ENCODE data around the gene DGCR2. TPM values are rescaled to one million over a fixed set of nuclear protein-coding genes. Genes with fewer than 3 reads are reported as not detected.
"Not testable (repeated sequence)": the region's sequence is repeated elsewhere in the genome, so short reads cannot be mapped to it uniquely, and the experiment has no call there.

Gene DGCR2
- polyA plus RNA-seq, 3 donors = 13.4 to 32.6 (median 24.3) TPM

- WGBS, 3 donors = 41 to 48% (median 43%) methylated on average over 12 to 15 of the region's 21 CpGs
- H3K27ac ChIP-seq (ENCODE audit: low read depth, low read length) = not testable (repeated sequence)
These were observed 91.9 kb downstream of the DGCR2 start for GRCh38 chr22:19030226-19030888.

- not testable (repeated sequence) for H3K27ac ChIP-seq (ENCODE audit: low read depth, low read length)
- 3 to 5% (median 4%) methylated on average over 48 to 108 of the region's 125 CpGs for WGBS, 3 donors
These were observed 92.8 kb downstream of the DGCR2 start for GRCh38 chr22:19029113-19030103.

- WGBS, 3 donors = 54 to 64% (median 63%) methylated on average over 4 of the region's 5 CpGs
- not testable (repeated sequence) for H3K27ac ChIP-seq (ENCODE audit: low read depth, low read length)
These were observed 94.2 kb downstream of the DGCR2 start for GRCh38 chr22:19028060-19028455.

DNA sequence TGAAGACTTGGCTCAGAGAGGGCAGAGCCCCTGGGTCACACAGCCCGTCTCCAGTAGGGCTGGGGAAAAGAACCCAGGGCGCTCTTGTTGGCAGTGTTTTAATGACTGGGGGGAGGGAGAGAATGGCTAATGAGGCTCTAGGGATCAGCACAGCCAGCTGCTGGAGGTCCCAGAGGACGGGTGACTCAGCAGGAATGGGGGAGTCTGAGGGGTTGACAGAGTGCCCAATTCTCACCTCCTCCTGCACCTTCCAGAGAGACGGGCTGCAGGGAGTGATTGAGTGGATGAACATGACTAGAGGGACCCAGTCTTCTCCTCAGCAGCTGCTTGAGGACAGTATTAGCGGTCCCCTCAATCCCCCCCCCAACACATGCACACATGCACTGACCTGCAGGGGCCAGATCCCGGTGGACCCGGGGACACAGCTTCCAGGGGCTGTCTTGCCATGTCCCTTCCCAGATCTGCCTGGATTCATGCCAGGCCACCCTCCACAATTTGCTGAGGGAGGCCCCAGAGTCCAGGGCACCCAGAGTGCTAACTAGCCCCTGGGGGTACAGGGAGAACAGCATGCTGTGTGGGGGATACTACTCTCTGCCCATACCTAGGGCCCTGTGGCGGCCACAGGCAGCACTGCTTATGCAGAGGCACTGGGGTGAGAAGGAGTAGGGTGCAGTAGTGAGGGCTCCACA lies 94.7 kb downstream of the DGCR2 start:
- WGBS, 3 donors = 51 to 57% (median 55%) methylated on average over 5 to 8 of the region's 8 CpGs
- H3K27ac ChIP-seq (ENCODE audit: low read depth, low read length) = not testable (repeated sequence)

- H3K27ac ChIP-seq (ENCODE audit: low read depth, low read length) = not testable (repeated sequence)
- WGBS, 3 donors = 53 to 80% (median 68%) methylated on average over 1 to 3 of the region's 11 CpGs
These were observed 96.1 kb downstream of the DGCR2 start for GRCh38 chr22:19026080-19026479.

DNA sequence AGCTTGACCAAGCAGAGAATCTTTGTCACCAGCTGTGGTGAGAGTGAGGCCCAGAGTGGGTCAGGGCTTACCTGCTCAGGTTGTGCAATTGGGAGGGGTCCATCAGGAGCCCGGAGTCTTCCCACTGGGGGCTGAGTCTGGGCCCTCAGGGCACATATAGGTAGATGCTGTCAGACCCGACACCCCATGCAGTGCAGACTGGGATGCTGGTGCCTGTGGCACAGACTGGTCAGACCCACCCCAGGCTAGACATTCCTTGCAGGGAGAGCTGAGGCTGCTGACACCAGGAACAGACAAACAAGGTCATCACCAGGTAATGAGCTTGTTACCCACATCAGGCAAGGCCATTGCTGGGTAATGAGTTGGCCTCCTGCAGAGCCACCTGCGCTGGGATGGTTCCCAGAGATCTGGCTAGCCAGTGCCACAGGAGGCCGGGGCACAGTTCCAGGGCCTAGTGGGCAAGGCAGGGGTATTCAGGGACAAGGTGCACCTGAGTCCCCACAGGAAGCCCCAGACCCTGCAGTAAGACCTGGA lies 97.2 kb downstream of the DGCR2 start:
- not testable (repeated sequence) for H3K27ac ChIP-seq (ENCODE audit: low read depth, low read length)
- WGBS, 3 donors = 79 to 95% (median 84%) methylated on average over 3 to 4 of the region's 4 CpGs

DNA sequence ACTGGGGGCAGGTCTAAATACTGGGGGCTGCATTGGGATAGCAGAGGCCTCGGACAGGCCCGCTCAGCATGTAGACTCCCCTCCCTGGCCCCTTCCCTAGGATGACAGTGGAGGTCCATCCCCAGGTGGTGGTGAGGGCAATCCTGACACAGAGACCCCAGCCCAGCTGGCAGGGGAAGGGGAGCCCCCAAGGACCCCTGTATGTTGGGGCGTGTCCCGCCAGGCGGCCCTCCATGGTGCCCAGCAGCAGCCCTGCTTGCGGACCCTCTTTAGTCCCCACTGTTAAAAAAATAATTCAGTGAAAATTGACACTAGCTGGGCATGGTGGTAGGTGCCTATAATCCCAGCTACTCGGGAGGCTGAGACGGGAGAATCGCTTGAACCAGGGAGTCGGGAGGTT lies 98.3 kb downstream of the DGCR2 start:
- 83 to 90% (median 88%) methylated on average over 7 to 8 of the region's 10 CpGs for WGBS, 3 donors

DNA sequence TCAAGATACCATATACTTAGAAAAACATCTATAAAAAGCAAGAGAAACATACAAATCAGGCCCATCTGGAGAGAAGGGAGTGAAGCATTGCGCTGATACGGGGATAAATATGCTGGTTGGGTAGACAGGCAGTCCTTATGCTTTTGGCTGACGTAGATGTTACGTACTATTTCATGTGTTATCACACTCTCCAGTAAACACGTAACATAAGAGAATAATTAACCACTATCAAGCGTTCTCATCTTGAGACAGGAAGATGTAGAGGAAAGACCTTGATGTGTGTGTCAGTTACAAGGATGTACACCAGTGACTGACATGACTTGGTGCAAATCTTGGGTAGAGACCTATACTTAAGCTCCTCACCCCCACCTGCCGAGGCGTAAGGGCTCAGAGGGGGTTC lies 99.5 kb downstream of the DGCR2 start:
- 62 to 65% (median 65%) methylated on average over 8 of the region's 8 CpGs for WGBS, 3 donors
- no peak overlapping the region for H3K27ac ChIP-seq (ENCODE audit: low read depth, low read length)

More for the DNA sequence above, 98.3 kb downstream of the DGCR2 start:
- H3K27ac ChIP-seq (ENCODE audit: low read depth, low read length) = not testable (repeated sequence)

DNA sequence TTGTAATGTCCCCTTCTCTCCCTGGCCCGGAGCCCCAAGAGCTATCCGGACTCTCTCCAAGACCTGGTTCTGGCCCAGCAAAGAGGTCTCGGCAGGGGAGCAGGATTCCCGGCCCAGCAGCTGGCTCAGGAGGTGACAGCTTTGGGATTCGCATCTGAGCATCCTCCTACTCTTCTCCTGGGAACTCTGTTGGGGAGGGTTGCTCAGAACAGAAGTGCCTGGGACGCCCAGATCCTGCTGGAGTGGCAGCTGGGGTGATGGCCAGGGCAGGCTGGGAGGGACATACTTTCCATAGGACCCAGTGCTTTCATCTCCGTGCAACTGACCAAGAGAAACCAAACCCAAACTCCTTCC lies 102.6 kb downstream of the DGCR2 start:
- WGBS, 3 donors = 62 to 74% (median 65%) methylated on average over 7 of the region's 7 CpGs

DNA sequence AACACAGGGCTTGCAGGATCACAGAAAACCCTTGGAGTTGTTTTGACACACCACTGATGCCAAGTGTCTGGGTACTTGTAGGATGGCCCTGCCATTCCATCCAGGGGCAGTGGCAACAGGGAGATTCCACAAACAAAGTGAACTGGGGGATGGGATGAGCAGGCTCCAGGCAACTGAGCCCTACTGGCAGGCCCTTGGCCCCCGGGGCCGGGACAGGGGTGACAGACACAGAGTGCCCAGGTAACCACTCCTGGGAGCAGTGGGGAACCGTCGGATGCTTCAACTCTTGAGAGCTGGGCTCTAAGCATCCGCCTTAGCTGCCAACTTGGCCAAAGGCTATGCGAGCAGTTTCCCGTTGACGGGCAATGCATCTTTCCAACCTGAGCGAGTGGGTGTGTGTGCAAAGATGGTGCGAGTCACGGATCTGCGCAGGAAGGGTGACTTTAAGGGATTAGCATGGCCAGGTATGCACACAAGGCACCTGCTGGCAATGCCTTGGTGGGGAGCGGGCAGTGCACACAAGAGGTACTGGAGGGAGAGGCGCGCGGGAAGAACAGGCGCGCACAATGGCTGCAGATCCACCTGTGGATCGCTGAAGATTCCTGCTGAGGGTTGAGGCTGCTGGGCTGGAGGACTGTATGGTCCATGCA lies 103.1 kb downstream of the DGCR2 start:
- 90 to 95% (median 91%) methylated on average over 19 of the region's 19 CpGs for whole genome bisulfite sequencing, 3 donors
- H3K27ac ChIP-seq (ENCODE audit: low read depth, low read length) = no peak overlapping the region

More for the DNA sequence above, 102.6 kb downstream of the DGCR2 start:
- no peak overlapping the region for H3K27ac ChIP-seq (ENCODE audit: low read depth, low read length)

DNA sequence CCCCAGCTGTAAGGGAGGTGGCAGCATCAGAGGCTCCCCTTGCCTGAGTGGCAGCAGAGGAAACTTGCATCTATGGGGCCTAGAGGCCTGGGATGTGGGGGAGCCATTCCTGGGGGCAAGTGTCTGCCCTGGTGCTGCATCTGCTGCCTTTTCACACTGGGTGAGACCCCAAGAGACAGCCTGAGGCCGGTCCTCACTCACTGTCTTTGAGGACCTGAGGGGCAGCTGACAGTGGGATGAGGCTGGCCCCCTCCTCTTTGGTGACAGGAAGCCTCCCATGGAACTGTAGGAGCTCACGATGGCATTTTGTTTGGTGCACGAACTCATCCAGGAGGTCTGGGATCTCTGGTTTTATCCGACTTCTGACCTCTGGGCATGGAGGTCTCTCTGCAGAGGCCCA lies 104.0 kb downstream of the DGCR2 start:
- H3K27ac ChIP-seq (ENCODE audit: low read depth, low read length) = no peak overlapping the region
- WGBS, 3 donors = 81 to 89% (median 89%) methylated on average over 4 of the region's 4 CpGs

DNA sequence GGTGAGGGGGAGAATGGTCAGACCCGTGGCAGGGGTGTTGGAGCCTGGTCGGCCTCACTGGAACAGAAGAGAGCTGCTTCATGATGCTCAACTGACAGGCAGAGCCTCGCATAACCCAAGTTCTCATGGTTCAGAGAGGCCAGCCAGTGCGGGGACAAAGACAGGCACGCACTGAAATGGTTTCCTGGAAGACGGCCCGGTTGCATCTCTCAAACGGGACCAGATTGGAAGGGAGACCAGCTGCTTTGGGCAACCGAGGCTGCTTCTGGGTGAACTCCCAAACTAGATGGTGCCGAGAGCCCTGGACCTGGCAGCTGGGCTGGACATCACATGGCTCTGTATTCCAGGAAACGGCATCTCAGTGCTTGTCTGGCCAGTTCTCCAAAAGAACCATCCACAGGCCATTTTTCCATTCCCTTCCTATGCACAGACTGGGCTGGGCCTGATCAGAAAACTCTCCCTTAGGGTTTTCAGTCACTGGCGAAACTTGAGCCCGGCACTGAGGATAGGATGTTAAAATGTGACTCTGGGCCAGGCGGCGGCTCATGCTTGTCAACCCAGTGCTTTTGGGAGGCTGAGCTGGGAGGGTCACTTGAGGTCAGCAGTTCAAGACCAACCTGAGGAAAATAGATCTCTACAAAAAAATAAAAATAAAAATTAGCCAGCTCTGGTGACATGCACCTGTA lies 106.0 kb downstream of the DGCR2 start:
- no peak overlapping the region for H3K27ac ChIP-seq (ENCODE audit: low read depth, low read length)
- WGBS, 3 donors = 76 to 86% (median 83%) methylated on average over 15 of the region's 15 CpGs

- 78 to 91% (median 78%) methylated on average over 4 of the region's 4 CpGs for WGBS, 3 donors
- no peak overlapping the region for H3K27ac ChIP-seq (ENCODE audit: low read depth, low read length)
These were observed 107.3 kb downstream of the DGCR2 start for GRCh38 chr22:19014886-19015285.

DNA sequence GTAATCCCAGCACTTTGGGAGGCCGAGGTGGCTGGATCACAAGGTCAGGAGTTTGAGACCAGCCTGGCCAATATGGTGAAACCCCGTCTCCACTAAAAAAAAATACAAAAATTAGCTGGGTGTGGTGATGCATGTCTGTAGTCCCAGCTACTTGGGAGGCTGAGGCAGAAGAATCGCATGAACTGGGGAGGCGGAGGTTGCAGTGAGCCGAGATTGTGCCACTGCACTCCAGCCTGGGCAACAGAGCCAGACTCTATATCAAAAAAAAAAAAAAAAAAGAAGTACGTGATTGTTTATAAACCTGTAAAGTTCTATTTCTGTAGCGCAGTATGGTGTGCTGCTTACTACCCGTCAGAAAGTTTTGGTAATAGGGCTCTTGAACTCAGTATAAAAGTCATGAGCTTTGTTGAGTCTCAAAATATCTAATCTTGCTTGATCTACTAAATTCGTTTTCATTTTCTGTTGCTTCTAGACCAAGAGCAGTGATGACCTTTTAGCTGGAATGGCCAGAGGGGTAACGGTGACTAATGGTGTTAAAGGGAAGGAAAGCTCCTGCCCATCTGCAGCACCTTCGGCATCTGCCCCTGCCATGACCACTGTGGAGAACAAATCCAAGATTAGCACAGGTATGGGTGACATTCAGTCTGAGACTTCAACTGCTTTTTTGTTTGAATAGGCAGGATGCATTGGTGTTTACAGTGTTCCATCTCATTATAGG lies 108.2 kb downstream of the DGCR2 start:
- 81 to 90% (median 87%) methylated on average over 11 of the region's 11 CpGs for WGBS, 3 donors
- H3K27ac ChIP-seq (ENCODE audit: low read depth, low read length) = not testable (repeated sequence)

GRCh38 chr22:19013411-19013810 lies 108.8 kb downstream of the DGCR2 start:
- 95 to 97% (median 96%) methylated on average over 7 of the region's 7 CpGs for WGBS, 3 donors
- H3K27ac ChIP-seq (ENCODE audit: low read depth, low read length) = not testable (repeated sequence)

- 69 to 79% (median 73%) methylated on average over 5 of the region's 5 CpGs for WGBS, 3 donors
- H3K27ac ChIP-seq (ENCODE audit: low read depth, low read length) = no peak overlapping the region
These were observed 109.8 kb downstream of the DGCR2 start for GRCh38 chr22:19012308-19012986.

- WGBS, 3 donors = 95 to 98% (median 97%) methylated on average over 9 of the region's 9 CpGs
These were observed 110.6 kb downstream of the DGCR2 start for GRCh38 chr22:19011611-19012010.

More at GRCh38 chr22:19011611-19012010, 110.6 kb downstream of the DGCR2 start:
- not testable (repeated sequence) for H3K27ac ChIP-seq (ENCODE audit: low read depth, low read length)

Data from adipose tissue (tissue), 3 donors.